Liver (tissue), 3 donors: ENCODE measurements around the gene SORCS2.
A peak's percentile ranks its signal among the peaks of the same experiment; 100 is the strongest.

Experiments
- FOXA2 ChIP-seq: IDR thresholded peaks from 2 replicates; pipeline ENCODE4 v1.6.1; 2016; ENCODE audit warnings: antibody characterized with exemption
- GABPA ChIP-seq, 2 donors: IDR thresholded peaks in 1 of 2; conservative IDR thresholded peaks in 1 of 2; 2 replicates each; pipeline ENCODE4 v1.6.1; 2016; ENCODE audit warnings: antibody characterized with exemption in 2 of 2, mild to moderate bottlenecking in 1 of 2, moderate library complexity in 1 of 2
- HNF4A ChIP-seq, 2 donors: conservative IDR thresholded peaks; 2 replicates each; pipeline ENCODE4 v1.6.1; 2016; ENCODE audit warnings: antibody characterized with exemption in 2 of 2, mild to moderate bottlenecking in 2 of 2
- JUND ChIP-seq, 2 donors: IDR thresholded peaks; 2 replicates each; pipeline ENCODE4 v1.6.1; 2016; ENCODE audit warnings: antibody characterized with exemption in 2 of 2
- RAD21 ChIP-seq, 2 donors: IDR thresholded peaks; 2 replicates each; pipeline ENCODE4 v1.6.1; 2016; ENCODE audit warnings: antibody characterized with exemption in 2 of 2, mild to moderate bottlenecking in 2 of 2
- RXRA ChIP-seq, 2 donors: IDR thresholded peaks; 2 replicates each; pipeline ENCODE4 v1.6.1; 2017 to 2018; ENCODE audit warnings: antibody characterized with exemption in 2 of 2, mild to moderate bottlenecking in 1 of 2
- SP1 ChIP-seq: IDR thresholded peaks from 2 replicates; pipeline ENCODE4 v1.6.1; 2018; ENCODE audit warnings: antibody characterized with exemption, mild to moderate bottlenecking
- TAF1 ChIP-seq: conservative IDR thresholded peaks from 2 replicates; pipeline ENCODE4 v1.6.1; 2016; ENCODE audit warnings: antibody characterized with exemption, mild to moderate bottlenecking
- YY1 ChIP-seq: IDR thresholded peaks from 2 replicates; pipeline ENCODE4 v1.6.1; 2016; ENCODE audit warnings: antibody characterized with exemption, mild to moderate bottlenecking
- TF ChIP-seq, protein P1 (sequence below): fragments of 150-350 bp; IDR thresholded peaks from 2 replicates; pipeline ENCODE4 v1.5.1; 2017; ENCODE audit warnings: improper control_type of control experiment, low read depth, low read length; ENCODE audit not compliant: missing input control
- TF ChIP-seq, protein P2 (sequence below): IDR thresholded peaks from 2 replicates; pipeline ENCODE4 v1.6.1; 2016; ENCODE audit warnings: antibody characterized with exemption, mild to moderate bottlenecking
- TF ChIP-seq, protein P3 (sequence below): IDR thresholded peaks from 2 replicates; pipeline ENCODE4 v1.6.1; 2016; ENCODE audit warnings: antibody characterized with exemption
- TF ChIP-seq, protein P4 (sequence below): IDR thresholded peaks from 2 replicates; pipeline ENCODE4 v1.6.1; 2016; ENCODE audit warnings: antibody characterized with exemption
- donor health status: healthy.
- donor health status: healthy.

DNA sequence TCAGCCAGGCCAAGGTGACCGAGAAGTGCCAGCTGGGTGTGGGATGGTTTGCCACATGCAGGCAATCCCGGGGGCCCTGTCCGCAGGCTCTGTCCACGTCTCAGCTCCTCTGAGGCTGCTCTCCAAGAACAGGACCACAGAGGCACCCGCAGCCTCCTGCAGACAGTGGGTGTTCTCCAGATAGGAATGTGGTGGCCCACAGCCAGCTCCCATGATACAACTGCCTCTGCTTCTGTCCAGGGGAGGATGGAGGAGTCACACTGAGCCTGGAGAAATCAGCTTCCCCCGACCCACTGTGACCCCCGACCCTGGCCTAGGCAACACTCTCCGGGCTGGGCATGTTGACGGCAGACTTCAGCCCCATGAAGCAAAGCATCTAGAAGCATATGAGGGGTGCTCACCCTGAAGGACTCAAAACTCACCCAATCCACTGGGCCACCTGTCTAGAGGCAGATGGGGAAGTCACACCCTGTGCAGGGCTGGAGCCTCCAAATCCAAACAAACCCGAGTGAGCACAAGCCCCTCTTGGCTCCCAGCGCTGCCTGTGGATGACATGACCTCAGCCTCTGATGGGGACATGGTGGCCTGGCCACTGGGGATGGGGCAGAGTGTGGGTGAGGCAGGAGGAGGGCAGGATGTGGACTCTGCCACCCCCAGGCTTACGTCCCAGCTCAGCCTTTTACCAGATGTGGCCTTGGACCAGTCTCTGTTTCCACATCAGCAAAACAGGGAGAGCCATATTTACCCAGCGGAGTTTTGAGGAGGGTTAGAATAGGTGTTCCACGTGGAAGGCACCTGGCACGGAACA lies 140.1 kb downstream of the SORCS2 start:
- TF ChIP-seq, protein P1, sequence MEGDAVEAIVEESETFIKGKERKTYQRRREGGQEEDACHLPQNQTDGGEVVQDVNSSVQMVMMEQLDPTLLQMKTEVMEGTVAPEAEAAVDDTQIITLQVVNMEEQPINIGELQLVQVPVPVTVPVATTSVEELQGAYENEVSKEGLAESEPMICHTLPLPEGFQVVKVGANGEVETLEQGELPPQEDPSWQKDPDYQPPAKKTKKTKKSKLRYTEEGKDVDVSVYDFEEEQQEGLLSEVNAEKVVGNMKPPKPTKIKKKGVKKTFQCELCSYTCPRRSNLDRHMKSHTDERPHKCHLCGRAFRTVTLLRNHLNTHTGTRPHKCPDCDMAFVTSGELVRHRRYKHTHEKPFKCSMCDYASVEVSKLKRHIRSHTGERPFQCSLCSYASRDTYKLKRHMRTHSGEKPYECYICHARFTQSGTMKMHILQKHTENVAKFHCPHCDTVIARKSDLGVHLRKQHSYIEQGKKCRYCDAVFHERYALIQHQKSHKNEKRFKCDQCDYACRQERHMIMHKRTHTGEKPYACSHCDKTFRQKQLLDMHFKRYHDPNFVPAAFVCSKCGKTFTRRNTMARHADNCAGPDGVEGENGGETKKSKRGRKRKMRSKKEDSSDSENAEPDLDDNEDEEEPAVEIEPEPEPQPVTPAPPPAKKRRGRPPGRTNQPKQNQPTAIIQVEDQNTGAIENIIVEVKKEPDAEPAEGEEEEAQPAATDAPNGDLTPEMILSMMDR = no peak
- TF ChIP-seq YY1 (no peak), HNF4A (conservative IDR thresholded peaks at IDR 0.05) (peak in 1 of 2 donors; percentile 62), FOXA2 (no peak), TAF1 (no peak), RXRA (IDR thresholded peaks at IDR 0.05) (peak in 1 of 2 donors; percentile 61), SP1 (no peak), JUND (IDR thresholded peaks at IDR 0.05) (no peak), RAD21 (IDR thresholded peaks at IDR 0.05) (no peak), GABPA (IDR thresholded peaks at IDR 0.05 in 1 of 2, conservative IDR thresholded peaks at IDR 0.05 in 1 of 2) (no peak)
- TF ChIP-seq, protein P2, sequence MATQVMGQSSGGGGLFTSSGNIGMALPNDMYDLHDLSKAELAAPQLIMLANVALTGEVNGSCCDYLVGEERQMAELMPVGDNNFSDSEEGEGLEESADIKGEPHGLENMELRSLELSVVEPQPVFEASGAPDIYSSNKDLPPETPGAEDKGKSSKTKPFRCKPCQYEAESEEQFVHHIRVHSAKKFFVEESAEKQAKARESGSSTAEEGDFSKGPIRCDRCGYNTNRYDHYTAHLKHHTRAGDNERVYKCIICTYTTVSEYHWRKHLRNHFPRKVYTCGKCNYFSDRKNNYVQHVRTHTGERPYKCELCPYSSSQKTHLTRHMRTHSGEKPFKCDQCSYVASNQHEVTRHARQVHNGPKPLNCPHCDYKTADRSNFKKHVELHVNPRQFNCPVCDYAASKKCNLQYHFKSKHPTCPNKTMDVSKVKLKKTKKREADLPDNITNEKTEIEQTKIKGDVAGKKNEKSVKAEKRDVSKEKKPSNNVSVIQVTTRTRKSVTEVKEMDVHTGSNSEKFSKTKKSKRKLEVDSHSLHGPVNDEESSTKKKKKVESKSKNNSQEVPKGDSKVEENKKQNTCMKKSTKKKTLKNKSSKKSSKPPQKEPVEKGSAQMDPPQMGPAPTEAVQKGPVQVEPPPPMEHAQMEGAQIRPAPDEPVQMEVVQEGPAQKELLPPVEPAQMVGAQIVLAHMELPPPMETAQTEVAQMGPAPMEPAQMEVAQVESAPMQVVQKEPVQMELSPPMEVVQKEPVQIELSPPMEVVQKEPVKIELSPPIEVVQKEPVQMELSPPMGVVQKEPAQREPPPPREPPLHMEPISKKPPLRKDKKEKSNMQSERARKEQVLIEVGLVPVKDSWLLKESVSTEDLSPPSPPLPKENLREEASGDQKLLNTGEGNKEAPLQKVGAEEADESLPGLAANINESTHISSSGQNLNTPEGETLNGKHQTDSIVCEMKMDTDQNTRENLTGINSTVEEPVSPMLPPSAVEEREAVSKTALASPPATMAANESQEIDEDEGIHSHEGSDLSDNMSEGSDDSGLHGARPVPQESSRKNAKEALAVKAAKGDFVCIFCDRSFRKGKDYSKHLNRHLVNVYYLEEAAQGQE = no peak
- TF ChIP-seq, protein P3, sequence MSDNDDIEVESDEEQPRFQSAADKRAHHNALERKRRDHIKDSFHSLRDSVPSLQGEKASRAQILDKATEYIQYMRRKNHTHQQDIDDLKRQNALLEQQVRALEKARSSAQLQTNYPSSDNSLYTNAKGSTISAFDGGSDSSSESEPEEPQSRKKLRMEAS = no peak
- TF ChIP-seq, protein P4, sequence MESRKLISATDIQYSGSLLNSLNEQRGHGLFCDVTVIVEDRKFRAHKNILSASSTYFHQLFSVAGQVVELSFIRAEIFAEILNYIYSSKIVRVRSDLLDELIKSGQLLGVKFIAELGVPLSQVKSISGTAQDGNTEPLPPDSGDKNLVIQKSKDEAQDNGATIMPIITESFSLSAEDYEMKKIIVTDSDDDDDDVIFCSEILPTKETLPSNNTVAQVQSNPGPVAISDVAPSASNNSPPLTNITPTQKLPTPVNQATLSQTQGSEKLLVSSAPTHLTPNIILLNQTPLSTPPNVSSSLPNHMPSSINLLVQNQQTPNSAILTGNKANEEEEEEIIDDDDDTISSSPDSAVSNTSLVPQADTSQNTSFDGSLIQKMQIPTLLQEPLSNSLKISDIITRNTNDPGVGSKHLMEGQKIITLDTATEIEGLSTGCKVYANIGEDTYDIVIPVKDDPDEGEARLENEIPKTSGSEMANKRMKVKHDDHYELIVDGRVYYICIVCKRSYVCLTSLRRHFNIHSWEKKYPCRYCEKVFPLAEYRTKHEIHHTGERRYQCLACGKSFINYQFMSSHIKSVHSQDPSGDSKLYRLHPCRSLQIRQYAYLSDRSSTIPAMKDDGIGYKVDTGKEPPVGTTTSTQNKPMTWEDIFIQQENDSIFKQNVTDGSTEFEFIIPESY = no peak
